SK-N-SH (cell line): ENCODE data around the gene SLC25A38. TPM values are rescaled to one million over a fixed set of nuclear protein-coding genes. Genes with fewer than 3 reads are reported as not detected.
"Not testable (repeated sequence)": the region's sequence is repeated elsewhere in the genome, so short reads cannot be mapped to it uniquely, and the experiment has no call there.

Source experiments
- CTCF ChIA-PET: fragments of 300-600, 350-600 bp; formaldehyde crosslinking; extraction: SDS; loops from one replicate; lab custom pipeline; 2021; lab: Yijun Ruan, JAX
- POLR2A ChIA-PET: fragments of 350-600 bp; sonication (Branson Sonifier 250); formaldehyde crosslinking; extraction: SDS; loops from one replicate; lab custom pipeline; 2020; ENCODE audit warnings: antibody characterized with exemption, inconsistent platforms; lab: Yijun Ruan, JAX
- DNase-seq: peaks from one replicate; pipeline ENCODE4 v3.0.0; 2012
- H2AFZ ChIP-seq: fragments of 200-600 bp; sonication (generic); 2 replicates; pipeline ENCODE4 v1.8.1; 2016; ENCODE audit warnings: antibody characterized with exemption, mild to moderate bottlenecking, low read depth
- H3F3A ChIP-seq: fragments of 200-600 bp; sonication (generic); replicated peaks from 2 replicates; pipeline ENCODE3; 2016; ENCODE audit warnings: antibody characterized with exemption, mild to moderate bottlenecking; ENCODE audit not compliant: insufficient read depth
- H3K27ac ChIP-seq, 2 experiments: fragments of 200-500 bp in 1 of 2; fragments of 200-600 bp in 1 of 2; sonication (Bioruptor generic) in 1 of 2; sonication (generic), shearing (Covaris generic) in 1 of 2; 2 replicates each; pipeline versions ENCODE4 v1.5.1 to v1.6.1; 2014 to 2016; ENCODE audit warnings: low read depth in 2 of 2, inconsistent platforms in 1 of 2, low read length in 1 of 2, mild to moderate bottlenecking in 1 of 2, mixed read lengths in 1 of 2
- H3K27me3 ChIP-seq: fragments of 200-600 bp; sonication (generic), shearing (Covaris generic); 2 replicates; pipeline ENCODE4 v1.6.1; 2016; ENCODE audit warnings: mixed run types; ENCODE audit not compliant: insufficient read depth
- H3K36me3 ChIP-seq, 2 experiments: fragments of 200-500 bp in 1 of 2; fragments of 200-600 bp in 1 of 2; sonication (Bioruptor generic) in 1 of 2; sonication (generic) in 1 of 2; replicated peaks in 1 of 2; 2 replicates each; pipeline versions ENCODE3 to v1.5.1; 2014 to 2016; ENCODE audit warnings: low read length in 1 of 2, mild to moderate bottlenecking in 1 of 2; ENCODE audit not compliant: insufficient read depth in 2 of 2, control insufficient read depth in 1 of 2
- H3K4me1 ChIP-seq, 2 experiments: fragments of 200-500 bp in 1 of 2; fragments of 200-600 bp in 1 of 2; sonication (Bioruptor generic) in 1 of 2; sonication (generic), shearing (Covaris generic) in 1 of 2; 2 replicates each; pipeline versions ENCODE4 v1.5.1 to v1.6.1; 2014 to 2016; ENCODE audit warnings: low read depth in 1 of 2, low read length in 1 of 2, mixed run types in 1 of 2; ENCODE audit not compliant: insufficient read depth in 2 of 2, control insufficient read depth in 1 of 2
- H3K4me2 ChIP-seq: fragments of 200-600 bp; sonication (generic), shearing (Covaris generic); 2 replicates; pipeline ENCODE4 v1.6.1; 2017; ENCODE audit warnings: mixed run types
- H3K4me3 ChIP-seq, 2 experiments: fragments of 200-500 bp in 1 of 2; fragments of 200-600 bp in 1 of 2; sonication (Bioruptor generic) in 1 of 2; sonication (generic), shearing (Covaris generic) in 1 of 2; 2 replicates each; pipeline versions ENCODE4 v1.5.1 to v1.8.1; 2014 to 2016; ENCODE audit warnings: low read depth in 2 of 2, inconsistent platforms in 1 of 2, low read length in 1 of 2, mild to moderate bottlenecking in 1 of 2, mixed read lengths in 1 of 2, moderate library complexity in 1 of 2
- H3K79me2 ChIP-seq: fragments of 200-600 bp; sonication (generic); 2 replicates; pipeline ENCODE4 v1.8.1; 2017; ENCODE audit warnings: mild to moderate bottlenecking; ENCODE audit not compliant: insufficient read depth
- H3K9ac ChIP-seq: fragments of 200-600 bp; sonication (generic); 2 replicates; pipeline ENCODE4 v1.6.1; 2017; ENCODE audit warnings: mixed run types
- H3K9me2 ChIP-seq: fragments of 200-600 bp; sonication (generic); 2 replicates; pipeline ENCODE4 v1.6.1; 2017; ENCODE audit warnings: mixed run types
- H3K9me3 ChIP-seq: fragments of 200-600 bp; sonication (generic); 2 replicates; pipeline ENCODE4 v1.6.1; 2017; ENCODE audit warnings: mixed run types, mild to moderate bottlenecking, moderate library complexity
- H4K20me1 ChIP-seq: fragments of 200-600 bp; sonication (generic); 2 replicates; pipeline ENCODE4 v1.6.1; 2017; ENCODE audit warnings: mild to moderate bottlenecking, mixed run types; ENCODE audit not compliant: insufficient read depth
- ELF1 ChIP-seq: IDR thresholded peaks from 2 replicates; pipeline ENCODE4 v1.4.0; 2012
- EP300 ChIP-seq, 2 experiments: IDR thresholded peaks; 2 replicates each; pipeline versions ENCODE4 v1.4.0 to v1.6.1; 2012; ENCODE audit warnings: borderline replicate concordance in 1 of 2, low read depth in 1 of 2, low read length in 1 of 2
- FOSL2 ChIP-seq: IDR thresholded peaks from 2 replicates; pipeline ENCODE4 v1.4.0; 2012; ENCODE audit warnings: low read depth, mild to moderate bottlenecking, moderate library complexity, borderline replicate concordance
- FOXJ3 ChIP-seq: sonication (generic); formaldehyde crosslinking; IDR thresholded peaks from 2 replicates; pipeline ENCODE4 v1.5.1; 2020; ENCODE audit warnings: mild to moderate bottlenecking, missing genetic modification reagents
- FOXM1 ChIP-seq: IDR thresholded peaks from 2 replicates; pipeline ENCODE4 v1.4.0; 2012; ENCODE audit warnings: low read depth, mild to moderate bottlenecking
- GATA2 ChIP-seq: sonication (generic); formaldehyde crosslinking; IDR thresholded peaks from 2 replicates; pipeline ENCODE4 v1.5.0; 2020; ENCODE audit warnings: mild to moderate bottlenecking, missing genetic modification reagents
- JUND ChIP-seq: IDR thresholded peaks from 2 replicates; pipeline ENCODE4 v1.4.0; 2012
- NFIC ChIP-seq: IDR thresholded peaks from 2 replicates; pipeline ENCODE4 v1.4.0; 2012; ENCODE audit warnings: borderline replicate concordance
- POLR2AphosphoS5 ChIP-seq: IDR thresholded peaks from 2 replicates; pipeline ENCODE4 v1.6.1; 2012; ENCODE audit warnings: low read depth, low read length
- SMC3 ChIP-seq: IDR thresholded peaks from 2 replicates; pipeline ENCODE4 v1.6.1; 2012; ENCODE audit warnings: low read depth, low read length, improper control_type of control experiment
- TAF1 ChIP-seq: IDR thresholded peaks from 2 replicates; pipeline ENCODE4 v1.6.1; 2012; ENCODE audit warnings: low read depth, mild to moderate bottlenecking, low read length, moderate library complexity, borderline replicate concordance
- WGBS: methylation state at CpG from one replicate; pipeline ENCODE4 v1.1.6; 2017; ENCODE audit warnings: low lambda C conversion rate; 5-methylcytosine and 5-hydroxymethylcytosine counted together
- polyA plus RNA-seq, 3 experiments: library from polyadenylated mRNA; depleted of rRNA; stranded (reverse); fragments of >200 nt; gene quantifications; 2 replicates each; pipeline ENCODE4 v1.2.3, GENCODE V29; 2012
- TF ChIP-seq, protein P1 (sequence below): fragments of 200-600 bp; sonication (generic); IDR thresholded peaks from 2 replicates; pipeline ENCODE4 v1.6.1; 2017; ENCODE audit warnings: antibody characterized with exemption, mild to moderate bottlenecking, moderate library complexity
- TF ChIP-seq, protein P2 (sequence below): IDR thresholded peaks from 2 replicates; pipeline ENCODE4 v1.4.0; 2012; ENCODE audit warnings: low read depth
- TF ChIP-seq, protein P3 (sequence below): IDR thresholded peaks from 2 replicates; pipeline ENCODE4 v1.4.0; 2012; ENCODE audit warnings: low read depth, borderline replicate concordance

Gene SLC25A38
- polyA plus RNA-seq, 1 of the 3 experiments (the other 2 are of a cell fraction), result 34.9 TPM

DNA sequence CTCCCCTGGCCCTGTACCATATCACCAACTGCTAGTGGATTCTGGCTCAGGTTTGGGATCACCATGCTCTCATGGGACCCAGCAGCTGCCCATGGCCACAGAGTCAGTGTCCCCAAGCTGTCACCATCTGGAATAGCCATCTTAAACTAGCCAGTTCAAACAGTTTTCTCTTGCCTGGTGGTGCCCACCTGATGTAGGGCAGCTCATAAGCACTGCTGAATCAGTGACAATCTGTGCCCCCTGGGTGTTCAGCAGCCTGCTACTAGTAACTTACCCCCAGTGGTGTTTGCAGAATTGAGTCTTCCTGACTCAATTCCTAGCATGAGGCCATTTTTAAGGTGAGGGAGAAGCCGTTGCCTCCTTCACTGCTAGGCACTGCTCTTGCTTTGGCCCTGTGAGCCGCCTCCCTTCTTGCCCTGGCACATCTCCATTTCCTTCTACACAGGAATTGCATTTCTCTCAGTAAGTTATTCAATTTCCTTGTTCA, 31.3 kb downstream of the SLC25A38 start:
- no peak overlapping the region for H3K4me3 ChIP-seq
- POLR2A ChIA-PET, result interaction anchor here (1.3 kb wide), 1 partner anchor 8 kb away, joined by 4 read pairs; the partner anchor contains the start of gene RPSA
- no peaks in the 10 kb centered on the region for H3K9me3 ChIP-seq
- TF ChIP-seq, protein P1, sequence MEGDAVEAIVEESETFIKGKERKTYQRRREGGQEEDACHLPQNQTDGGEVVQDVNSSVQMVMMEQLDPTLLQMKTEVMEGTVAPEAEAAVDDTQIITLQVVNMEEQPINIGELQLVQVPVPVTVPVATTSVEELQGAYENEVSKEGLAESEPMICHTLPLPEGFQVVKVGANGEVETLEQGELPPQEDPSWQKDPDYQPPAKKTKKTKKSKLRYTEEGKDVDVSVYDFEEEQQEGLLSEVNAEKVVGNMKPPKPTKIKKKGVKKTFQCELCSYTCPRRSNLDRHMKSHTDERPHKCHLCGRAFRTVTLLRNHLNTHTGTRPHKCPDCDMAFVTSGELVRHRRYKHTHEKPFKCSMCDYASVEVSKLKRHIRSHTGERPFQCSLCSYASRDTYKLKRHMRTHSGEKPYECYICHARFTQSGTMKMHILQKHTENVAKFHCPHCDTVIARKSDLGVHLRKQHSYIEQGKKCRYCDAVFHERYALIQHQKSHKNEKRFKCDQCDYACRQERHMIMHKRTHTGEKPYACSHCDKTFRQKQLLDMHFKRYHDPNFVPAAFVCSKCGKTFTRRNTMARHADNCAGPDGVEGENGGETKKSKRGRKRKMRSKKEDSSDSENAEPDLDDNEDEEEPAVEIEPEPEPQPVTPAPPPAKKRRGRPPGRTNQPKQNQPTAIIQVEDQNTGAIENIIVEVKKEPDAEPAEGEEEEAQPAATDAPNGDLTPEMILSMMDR, result no peak
- TF ChIP-seq EP300 (IDR thresholded peaks at IDR 0.05; ENCODE audit: borderline replicate concordance in 1 of 2, low read depth in 1 of 2, low read length in 1 of 2) (no peak), TAF1 (0 out of 2 replicates have a peak, but pooled peaks have one; percentile 14), ELF1 (no peak), FOXJ3 (CRISPR knock-in tag) (no peak), POLR2AphosphoS5 (0 out of 2 replicates have a peak, but pooled peaks have one; percentile 34), GATA2 (CRISPR knock-in tag) (no peak), FOSL2 (no peak), FOXM1 (no peak), NFIC (no peak), SMC3 (no peak), JUND (no peak)
- TF ChIP-seq, protein P2, sequence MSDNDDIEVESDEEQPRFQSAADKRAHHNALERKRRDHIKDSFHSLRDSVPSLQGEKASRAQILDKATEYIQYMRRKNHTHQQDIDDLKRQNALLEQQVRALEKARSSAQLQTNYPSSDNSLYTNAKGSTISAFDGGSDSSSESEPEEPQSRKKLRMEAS, result no peak
- TF ChIP-seq, protein P3, sequence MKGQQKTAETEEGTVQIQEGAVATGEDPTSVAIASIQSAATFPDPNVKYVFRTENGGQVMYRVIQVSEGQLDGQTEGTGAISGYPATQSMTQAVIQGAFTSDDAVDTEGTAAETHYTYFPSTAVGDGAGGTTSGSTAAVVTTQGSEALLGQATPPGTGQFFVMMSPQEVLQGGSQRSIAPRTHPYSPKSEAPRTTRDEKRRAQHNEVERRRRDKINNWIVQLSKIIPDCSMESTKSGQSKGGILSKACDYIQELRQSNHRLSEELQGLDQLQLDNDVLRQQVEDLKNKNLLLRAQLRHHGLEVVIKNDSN, result no peak
- no peak overlapping the region for H3K9ac ChIP-seq
- no peaks in the 10 kb centered on the region for H3K9me2 ChIP-seq
- no peak overlapping the region for H2AFZ ChIP-seq
- CTCF ChIA-PET, result interaction anchor here (0.6 to 7.1 kb wide), 7 partner anchors 8 to 88 kb away, joined by 3 to 45 read pairs (median 3); partner anchors contain the start of gene RPSA
- peak overlapping the region; percentile 31 to 55; a peak in 3 of 4 replicates for H3K27ac ChIP-seq
- peaks cover 60% of the 10 kb centered on the region for H3F3A ChIP-seq
- no peak for DNase-seq
- H4K20me1 ChIP-seq, result peaks cover 44% of the 10 kb centered on the region
- H3K4me2 ChIP-seq, result no peak overlapping the region
- H3K36me3 ChIP-seq, result peaks cover 36 to 48% of the 10 kb centered on the region in 2 experiments
- H3K79me2 ChIP-seq, result peaks cover 21% of the 10 kb centered on the region; the same call in 1 of the 2 replicates
- H3K27me3 ChIP-seq, result no peaks in the 10 kb centered on the region
- 95% methylated on average over 2 of the region's 2 CpGs for WGBS
- peaks cover 0 to 9% of the 10 kb centered on the region in 2 experiments; a peak in 1 of 4 replicates for H3K4me1 ChIP-seq

DNA sequence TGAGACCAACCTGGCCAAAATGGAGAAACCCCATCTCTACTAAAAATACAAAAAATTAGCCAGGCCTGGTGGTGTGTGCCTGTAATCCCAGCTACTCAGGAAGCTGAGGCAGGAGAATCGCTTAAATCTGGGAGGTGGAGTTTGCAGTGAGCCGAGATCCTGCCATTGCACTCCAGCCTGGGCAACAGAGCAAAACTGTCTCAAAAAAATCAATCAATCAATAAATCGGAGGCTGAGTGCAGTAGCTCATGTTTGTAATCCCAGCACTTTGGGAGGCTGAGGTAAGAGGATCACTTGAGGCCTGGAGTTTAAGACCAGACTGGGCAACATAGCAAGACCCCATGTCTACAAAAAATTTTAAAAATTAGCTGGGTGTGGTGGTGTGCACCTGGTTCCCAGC, 32.1 kb downstream of the SLC25A38 start:
- not testable (repeated sequence) for H3K27me3 ChIP-seq, H3K9ac ChIP-seq, H3K9me2 ChIP-seq, H3K27ac ChIP-seq, H3K4me1 ChIP-seq, H3K4me3 ChIP-seq, H2AFZ ChIP-seq, H3K9me3 ChIP-seq, H3K4me2 ChIP-seq, DNase-seq
- 93% methylated on average over 3 of the region's 3 CpGs for WGBS
- ChIA-PET POLR2A (interaction anchor here (1.3 kb wide), 1 partner anchor 9 kb away, joined by 4 read pairs; the partner anchor contains the start of gene RPSA), CTCF (interaction anchor here (0.9 to 7.1 kb wide), 5 partner anchors 8 to 87 kb away, joined by 3 to 45 read pairs (median 10); partner anchors contain the start of gene RPSA)
- peaks cover 51% of the 10 kb centered on the region for H3F3A ChIP-seq
- peaks cover 13% of the 10 kb centered on the region; the same call in 1 of the 2 replicates for H3K79me2 ChIP-seq
- peaks cover 27 to 40% of the 10 kb centered on the region in 2 experiments for H3K36me3 ChIP-seq
- H4K20me1 ChIP-seq, result peaks cover 36% of the 10 kb centered on the region
